GM13976 (cell line): ENCODE data around the gene PDE2A.

Source experiments
- DNase-seq: peaks from one replicate; pipeline ENCODE4 v3.0.0; 2012; ENCODE audit warnings: low spot score
- in situ Hi-C: fragments of 300-500 bp; cut with MboI; formaldehyde crosslinking; loops from one replicate; pipeline ENCODE4 v1.12.0; 2022; ENCODE audit warnings: low sequenced_read_pairs, mixed read lengths, inconsistent platforms; ENCODE audit not compliant: unreplicated experiment
- TF ChIP-seq, protein P1 (sequence below): IDR thresholded peaks from 2 replicates; pipeline ENCODE4 v1.5.1; 2012; ENCODE audit warnings: borderline replicate concordance, mild to moderate bottlenecking; ENCODE audit not compliant: insufficient read depth; ENCODE audit errors: extremely low read depth, missing control alignments, control extremely low read depth

The PDE2A gene

DNA sequence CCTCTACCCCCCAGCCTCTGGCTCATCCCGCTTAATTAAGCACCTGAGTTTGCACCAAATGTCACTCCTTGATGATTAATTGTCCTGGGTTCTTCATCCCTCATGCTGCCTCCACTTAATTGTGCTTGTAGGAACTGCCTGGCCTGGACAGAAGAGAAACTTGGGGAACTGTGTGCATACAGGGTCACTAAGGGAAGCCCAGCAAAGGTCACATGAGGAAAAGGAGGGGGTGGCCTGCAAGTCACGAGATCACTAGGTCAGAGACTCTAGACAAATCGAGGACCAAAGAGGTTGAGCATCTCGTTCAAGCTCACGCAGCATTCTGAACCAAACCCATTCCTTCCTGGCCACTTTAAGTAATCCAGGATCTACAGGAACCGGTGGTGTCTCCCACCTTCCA, 75.8 kb downstream of the PDE2A start:
- in situ Hi-C loops: no loop called here
- no peak for DNase-seq
- TF ChIP-seq, protein P1, sequence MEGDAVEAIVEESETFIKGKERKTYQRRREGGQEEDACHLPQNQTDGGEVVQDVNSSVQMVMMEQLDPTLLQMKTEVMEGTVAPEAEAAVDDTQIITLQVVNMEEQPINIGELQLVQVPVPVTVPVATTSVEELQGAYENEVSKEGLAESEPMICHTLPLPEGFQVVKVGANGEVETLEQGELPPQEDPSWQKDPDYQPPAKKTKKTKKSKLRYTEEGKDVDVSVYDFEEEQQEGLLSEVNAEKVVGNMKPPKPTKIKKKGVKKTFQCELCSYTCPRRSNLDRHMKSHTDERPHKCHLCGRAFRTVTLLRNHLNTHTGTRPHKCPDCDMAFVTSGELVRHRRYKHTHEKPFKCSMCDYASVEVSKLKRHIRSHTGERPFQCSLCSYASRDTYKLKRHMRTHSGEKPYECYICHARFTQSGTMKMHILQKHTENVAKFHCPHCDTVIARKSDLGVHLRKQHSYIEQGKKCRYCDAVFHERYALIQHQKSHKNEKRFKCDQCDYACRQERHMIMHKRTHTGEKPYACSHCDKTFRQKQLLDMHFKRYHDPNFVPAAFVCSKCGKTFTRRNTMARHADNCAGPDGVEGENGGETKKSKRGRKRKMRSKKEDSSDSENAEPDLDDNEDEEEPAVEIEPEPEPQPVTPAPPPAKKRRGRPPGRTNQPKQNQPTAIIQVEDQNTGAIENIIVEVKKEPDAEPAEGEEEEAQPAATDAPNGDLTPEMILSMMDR: no peak

DNA sequence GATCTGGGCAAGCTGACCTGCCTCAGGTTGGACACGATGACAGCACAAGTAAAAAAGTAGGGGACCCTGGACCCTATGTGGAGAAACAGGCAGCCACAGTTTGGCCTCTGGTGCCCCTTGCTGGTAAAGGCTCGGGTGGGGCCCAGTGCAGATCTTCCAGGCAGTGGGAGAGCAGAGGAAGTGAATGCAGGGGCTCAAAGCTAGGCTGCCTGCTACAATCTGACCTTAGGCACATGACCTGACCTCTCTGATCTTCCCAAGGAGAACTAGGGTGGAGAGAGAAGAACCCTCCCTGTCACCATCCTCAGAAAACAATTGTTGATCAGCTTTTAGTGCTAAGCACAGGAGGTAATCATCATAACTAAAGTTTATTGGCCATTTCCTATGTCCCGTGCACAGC, 76.5 kb downstream of the PDE2A start:
- no peak for DNase-seq
- TF ChIP-seq, protein P1: no peak
- in situ Hi-C loops: no loop called here

DNA sequence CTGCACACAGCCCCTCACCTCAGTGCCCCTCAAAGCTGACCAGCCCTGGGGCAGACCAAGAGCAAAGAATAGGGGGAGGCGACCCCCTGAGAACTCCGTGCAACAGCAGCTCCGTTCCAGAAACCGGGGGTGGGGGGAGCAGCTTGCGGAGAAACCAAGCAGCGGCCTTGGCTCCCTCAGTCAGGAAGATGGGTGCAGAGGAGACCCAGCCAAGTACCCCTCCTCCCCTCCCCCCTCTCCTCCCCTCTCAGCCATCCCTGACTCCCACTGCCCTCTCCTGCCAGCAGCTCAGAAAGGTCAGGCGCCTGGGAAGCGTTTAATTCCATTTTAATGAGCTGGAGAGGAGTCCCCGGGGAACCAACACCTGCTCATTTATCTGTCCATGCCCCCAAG, 78.9 kb downstream of the PDE2A start:
- in situ Hi-C loops: no loop called here
- DNase-seq: no peak
- TF ChIP-seq, protein P1: no peak

DNA sequence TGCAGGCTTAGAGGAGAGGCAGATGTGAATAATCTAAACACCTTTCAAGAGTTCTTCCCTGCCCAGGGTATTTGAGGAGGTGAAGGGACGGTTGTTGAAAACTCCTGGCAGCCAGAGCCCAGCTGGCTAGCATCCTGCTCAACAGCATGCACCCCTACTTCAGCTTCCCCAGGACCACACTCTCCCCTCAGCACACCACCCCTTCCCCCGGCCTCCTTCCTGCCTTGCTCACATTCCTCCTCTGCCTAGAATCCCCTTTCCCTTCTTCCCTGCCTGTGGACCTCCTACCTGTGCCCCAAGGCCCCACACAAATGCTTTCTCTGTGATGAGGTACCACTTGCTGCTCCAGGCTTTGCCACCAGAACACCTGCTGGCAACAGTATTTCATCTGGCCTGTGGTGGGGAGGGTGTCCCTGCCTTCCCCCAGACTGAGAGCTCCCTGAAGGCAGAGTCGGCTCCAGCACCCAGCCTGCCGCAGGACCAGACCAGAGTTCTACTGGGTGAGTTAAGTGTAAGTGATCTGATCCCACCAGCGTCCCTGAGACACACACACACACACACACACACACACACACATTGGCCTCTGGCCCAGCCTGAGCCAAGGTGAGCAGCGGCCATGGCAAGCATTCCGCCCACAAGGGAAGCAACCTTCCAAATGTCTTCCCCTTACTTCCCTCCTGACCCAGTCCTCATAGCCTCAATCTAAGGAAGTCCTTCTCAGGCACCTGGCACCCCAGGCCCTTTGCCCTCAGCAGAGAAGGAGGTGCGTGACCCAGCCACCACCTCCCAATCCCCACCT, 79.5 kb downstream of the PDE2A start:
- in situ Hi-C loops: no loop called here
- DNase-seq: no peak
- TF ChIP-seq, protein P1: no peak

DNA sequence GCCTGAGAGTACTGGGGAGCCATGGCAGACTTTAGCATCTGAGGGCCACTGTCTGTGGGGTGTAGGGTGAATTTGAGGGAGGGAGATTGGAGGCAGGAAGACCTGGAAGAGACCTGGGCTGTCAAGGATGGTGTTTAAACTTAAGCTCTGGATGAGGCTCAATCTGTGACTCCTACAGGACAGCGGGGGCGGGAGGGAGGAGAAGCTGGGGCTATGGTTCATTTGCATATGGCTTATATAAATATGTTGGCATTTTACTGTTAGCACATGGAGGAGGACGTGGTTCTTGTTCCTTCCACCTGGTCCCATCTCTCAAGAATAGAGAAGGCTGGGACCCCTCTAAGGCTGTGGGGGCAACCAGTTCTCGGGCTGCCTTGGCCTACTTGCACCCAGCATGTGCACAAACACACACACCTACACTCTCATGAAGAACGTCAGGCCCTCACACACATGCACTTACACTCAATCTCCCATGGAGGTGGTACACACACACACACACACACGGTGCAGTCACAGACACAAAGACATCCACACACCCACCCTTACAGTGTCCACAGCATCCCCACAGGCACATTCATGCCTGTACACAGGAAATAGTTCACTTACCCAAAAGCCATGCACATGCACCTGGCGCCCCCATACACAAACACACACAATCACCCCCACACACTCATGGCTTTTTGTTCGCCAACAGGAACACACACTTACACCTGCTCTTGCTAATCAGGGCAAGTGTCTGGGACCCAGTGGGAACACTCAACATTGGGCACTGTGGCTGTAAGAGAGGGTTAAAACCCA, 81.3 kb downstream of the PDE2A start:
- in situ Hi-C loops: no loop called here

DNA sequence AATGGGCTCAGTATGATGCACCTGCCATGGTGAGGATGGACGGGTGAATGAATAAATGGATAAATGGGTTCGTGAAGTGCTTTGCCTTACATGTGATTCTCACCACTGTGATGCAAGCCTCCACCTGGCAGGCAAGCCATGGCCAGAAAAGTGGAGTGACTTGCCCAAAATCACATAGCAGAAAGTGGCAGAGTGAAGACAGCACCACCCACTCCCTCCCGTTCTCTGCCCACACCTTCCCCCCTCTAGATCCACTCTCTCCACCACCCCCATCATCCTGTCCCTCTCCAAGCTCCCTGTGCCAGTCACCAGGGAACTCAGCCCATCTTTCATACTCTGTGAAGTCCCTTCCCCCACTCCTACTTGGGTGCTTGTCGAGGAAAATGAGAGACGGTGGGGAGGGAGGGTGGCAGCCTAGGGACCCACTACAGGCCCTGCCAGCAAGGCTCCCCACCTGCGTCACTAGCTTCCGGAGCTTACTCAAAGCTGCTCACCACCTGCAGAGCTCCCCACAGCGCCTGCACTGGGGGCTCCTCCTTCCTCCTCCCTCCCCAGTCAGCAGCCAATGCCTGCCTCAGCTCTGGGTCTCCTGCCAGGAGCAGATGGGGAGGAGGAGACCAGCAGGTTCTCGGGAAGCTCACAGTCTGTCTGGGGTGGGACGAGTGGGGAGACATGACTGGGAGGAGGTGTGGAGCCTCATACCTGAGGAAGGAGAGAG, 82.3 kb downstream of the PDE2A start:
- DNase-seq: no peak
- in situ Hi-C loops: no loop called here
- TF ChIP-seq, protein P1: no peak

More for the DNA sequence above, 81.3 kb downstream of the PDE2A start:
- no peak for DNase-seq
- TF ChIP-seq, protein P1: no peak
